ENCODE measurements around the gene C14orf180.
"Not testable (repeated sequence)": the region's sequence is repeated elsewhere in the genome, so short reads cannot be mapped to it uniquely, and the experiment has no call there.

Gene C14orf180

GRCh38 chr14:104562606-104563005, 17.0 kb upstream of the C14orf180 start:
- no peak for DNase-seq

DNA sequence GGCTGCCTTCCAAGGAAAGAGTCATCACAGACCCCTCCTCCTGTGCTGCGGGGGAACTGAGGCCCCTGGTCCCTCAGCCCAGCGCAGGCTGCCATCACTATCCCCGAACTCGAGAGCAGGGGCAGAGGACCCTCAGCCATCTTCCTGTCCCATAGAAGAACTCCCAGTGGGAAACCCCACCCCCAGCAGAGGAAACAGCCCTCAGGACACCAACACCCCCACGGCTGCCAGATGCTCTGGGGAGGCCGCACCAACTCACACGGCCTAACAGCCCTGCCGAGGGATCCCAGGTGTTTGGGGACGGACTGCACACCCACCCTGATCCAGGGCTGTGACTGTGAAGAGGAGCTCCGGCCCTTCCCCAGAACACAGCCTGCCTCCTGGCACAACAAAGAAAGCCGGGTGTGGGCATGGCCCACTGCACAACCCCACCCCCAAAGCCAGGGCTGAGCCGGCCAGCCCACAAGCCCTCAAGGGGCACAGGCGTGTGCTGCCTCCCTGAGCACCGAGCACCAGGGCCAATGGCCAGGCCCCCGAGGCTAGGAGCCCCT, 16.3 kb upstream of the C14orf180 start:
- DNase-seq, result no peak

GRCh38 chr14:104563742-104564615, 15.6 kb upstream of the C14orf180 start:
- peak; percentile 21 for DNase-seq

GRCh38 chr14:104564744-104565679, 14.6 kb upstream of the C14orf180 start:
- DNase-seq, result no peak

DNA sequence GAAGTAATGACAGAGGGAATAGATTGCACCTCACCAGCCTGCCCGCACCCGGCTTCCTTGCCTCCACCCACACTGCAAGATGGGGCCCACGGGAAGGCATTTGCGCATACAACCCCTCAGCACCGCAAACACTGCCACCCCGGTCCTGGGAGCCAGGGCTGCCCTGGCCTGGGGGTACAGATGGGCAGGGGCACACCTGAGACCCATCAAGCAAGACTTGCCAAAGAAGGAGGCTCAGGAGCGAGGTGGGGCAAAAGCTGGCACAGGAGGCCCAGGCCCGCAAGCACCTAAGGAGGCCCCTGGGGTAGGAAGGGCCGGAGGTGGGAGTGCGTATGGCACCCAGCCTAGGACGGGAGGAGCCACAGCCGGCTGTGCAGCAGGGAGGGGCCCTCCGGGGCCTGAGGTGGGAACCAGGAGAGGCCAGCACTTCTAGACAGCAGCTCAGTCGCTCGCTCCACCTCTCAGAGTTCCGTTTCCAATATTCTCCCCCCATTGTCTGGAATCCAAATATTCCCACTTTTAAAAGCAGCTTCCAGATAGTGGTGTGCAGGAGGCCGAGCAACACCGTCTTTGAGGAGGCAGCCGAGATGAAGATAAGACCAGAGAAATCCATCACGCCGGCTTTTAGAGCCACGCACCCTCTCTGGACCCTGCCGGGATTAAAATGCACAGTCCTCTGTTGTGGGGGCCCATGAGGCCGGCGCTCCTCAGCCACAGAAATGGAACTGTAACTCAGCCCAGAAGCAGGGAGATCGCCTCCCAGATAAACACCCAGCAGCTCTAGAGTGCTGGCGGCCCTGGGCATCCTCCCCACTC, 12.2 kb upstream of the C14orf180 start:
- no peak for DNase-seq

DNA sequence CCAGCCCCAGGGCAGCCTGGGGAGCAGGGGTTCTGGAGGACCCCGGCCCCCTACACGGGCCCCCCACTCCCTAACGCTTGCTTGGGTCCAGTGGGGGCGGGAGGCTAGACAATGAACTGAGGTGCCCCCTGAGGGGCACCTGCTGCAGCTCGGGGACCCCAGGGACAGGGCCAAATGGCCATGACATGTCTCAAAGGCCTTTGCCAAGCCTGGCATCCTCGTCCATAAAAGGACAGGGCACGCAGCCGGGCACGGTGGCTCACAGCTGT, 11.7 kb upstream of the C14orf180 start:
- DNase-seq, result no peak

DNA sequence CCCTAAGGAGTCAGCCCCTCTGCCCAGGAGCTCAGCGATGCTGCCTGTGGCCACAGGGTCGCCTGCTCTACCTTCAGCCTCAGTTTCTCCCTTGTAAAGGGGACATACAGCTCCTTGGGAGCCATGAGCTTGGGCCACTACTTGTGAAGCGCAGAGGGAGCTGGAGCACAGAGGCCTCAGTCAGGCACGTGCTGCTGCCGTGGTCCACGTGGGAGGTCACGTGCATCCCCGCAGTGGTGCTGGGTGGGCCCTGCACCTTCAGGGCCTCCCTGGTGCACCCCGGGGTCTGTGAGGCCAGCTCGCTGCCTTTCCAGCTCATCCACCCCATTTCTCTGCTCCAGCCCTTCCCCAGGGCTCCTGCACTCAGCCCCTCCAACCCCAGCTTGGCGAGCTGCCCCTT, 10.9 kb upstream of the C14orf180 start:
- DNase-seq, result no peak

DNA sequence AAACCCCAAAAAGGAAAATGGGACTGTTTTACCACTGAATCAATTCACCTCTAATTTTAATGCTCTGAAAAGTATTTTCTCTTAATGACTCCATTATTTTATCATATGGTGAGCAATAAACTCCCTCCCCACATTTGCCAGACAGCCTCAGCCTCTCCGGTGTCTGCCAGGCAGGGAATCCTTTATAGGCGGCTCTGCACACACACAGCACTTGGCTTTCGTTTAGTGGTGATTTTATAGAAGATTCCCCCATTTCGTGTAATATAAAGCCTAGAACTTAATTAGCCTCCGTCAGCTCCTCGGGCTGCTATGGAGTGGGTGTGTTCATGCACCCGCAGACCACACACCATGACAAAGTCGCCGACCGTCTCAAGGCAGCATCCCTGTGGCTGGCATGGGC, 10.1 kb upstream of the C14orf180 start:
- DNase-seq, result no peak

DNA sequence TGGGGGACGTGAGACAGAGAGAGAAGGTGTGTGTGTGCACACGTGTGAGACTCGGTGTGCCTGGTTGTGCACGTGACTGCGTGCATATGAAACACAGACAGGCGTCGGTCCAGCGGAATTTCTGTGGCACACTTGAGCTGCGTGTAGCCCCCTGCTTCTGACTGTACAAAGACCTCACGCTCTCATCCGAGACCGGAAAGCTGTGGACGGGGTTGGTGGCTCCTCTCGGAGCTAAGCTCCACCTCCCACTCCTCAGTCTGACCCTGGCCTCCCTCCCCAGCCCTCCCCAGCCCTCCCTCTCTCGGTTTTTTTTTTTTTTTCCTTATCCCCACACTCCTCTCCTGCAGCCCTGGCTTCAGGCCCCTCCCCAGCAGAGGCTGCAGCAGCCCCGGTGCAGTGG, 8.3 kb upstream of the C14orf180 start:
- DNase-seq, result no peak

DNA sequence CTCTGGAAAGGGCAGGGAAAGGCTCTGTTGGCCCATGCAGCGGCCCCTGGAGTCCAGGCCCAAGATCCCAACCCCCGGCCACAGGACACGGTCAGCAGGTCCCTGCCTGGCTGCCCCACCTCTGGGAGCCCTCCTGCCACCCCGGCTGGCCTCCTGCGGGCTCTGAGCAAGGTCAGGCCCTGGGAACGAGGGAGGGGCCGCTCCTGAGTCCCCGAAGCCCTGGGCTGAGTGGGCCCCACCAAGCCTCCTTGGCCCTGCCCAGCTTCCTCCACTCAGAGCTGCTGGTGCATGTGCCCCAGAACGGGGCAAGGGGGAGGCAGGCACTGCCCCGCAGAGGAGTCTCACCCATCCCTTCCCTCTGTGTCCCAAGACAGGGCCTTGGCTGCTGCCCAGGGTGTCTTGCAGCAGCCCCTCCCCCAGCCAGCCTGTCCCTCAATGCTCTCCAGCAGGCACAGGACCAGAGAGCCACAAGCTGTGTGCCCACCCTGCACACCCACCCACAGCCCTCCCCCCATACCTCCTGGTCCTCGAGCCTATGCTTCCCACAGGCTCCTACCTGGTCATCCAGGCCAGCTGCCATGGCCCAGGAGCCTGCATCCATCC, 7.4 kb upstream of the C14orf180 start:
- no peak for DNase-seq

DNA sequence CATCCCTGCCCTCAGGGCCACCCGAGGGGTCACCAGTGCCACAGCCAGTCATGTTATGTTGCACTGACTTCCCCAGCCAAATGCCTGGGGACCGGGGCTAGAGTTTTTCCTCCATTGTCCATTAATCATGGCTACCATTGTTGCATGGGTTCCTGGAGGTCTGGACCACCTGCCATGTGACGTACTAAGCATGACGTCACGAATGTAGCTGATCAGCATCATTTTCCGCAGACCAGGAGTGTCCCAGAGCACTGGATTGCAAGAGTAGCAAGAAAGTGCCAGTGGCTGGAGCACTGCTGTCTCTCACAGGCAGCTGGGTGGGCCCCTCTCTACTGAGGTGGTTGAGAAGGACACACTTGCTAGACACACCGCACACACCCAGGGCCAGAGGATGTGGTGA, 6.9 kb upstream of the C14orf180 start:
- DNase-seq, result no peak

- no peak for DNase-seq
Measured at GRCh38 chr14:104573930-104574329, 5.6 kb upstream of the C14orf180 start.

DNA sequence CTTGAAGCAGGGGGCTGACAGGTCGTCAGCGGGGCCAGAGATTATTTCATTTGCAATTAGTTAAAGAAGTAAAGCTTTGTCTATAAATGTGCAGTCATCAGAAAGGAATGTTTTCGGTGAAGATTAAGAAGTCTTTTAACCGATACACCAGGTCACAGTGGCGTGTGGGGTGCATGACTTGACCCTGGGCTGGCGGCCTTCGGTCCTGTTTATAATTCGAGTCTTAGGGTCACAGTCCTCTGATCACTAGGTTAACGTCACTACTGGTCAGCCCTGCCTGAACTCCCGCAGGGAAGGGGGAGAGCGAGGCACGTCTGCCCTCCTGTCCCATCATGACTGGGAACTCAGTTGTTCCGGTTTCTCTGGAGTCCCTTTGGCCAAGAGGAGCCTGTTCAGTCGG, 5.0 kb upstream of the C14orf180 start:
- DNase-seq, result no peak

DNA sequence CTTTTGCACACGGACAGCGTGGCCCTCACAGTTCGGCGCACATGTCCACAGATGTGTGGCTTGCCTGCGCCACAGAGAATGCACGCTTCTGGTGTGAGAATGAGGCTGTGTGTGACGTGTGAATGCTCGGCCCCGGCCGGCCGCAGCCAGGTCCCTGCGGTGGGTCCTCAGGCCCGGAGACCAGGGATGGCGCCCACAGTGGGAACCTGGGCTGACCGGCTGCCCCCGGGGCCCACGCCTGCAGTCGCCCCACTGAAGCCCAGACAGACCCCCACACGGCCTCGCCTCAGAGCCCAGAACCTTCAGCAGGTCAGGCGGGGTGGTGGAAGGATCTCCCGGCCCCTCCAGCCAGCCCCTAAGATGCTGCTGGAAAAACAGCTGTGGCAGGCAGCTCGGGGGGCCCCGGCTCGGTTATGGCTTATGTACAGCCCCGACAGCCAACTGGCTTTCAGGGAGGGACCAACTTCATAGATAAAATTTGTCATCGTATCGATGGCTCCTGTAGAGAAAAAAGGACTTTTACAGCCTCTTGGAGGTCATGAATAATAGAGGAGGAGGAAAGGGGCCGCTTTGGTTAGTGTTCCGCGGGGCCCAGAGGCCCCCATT, 4.5 kb upstream of the C14orf180 start:
- DNase-seq, result no peak

GRCh38 chr14:104576232-104576969, 3.2 kb upstream of the C14orf180 start:
- no peak for DNase-seq

DNA sequence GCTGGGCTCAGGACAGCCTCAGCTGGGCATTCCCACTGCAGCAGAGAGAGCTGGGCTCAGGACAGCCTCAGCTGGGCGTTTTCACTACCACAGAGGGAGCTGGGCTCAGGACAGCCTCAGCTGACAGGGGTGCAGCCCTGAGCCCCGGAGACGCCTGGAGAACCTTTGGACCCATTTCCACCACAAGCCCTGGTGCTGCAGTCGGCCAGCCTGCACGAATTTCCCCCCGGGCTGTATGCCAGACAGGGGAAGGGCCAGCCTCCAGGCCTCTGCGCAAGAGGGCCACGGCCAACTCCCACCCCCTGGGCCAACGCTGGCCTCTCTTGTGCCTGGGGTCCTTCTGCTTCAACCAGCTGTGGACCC, 2.6 kb upstream of the C14orf180 start:
- no peak for DNase-seq

DNA sequence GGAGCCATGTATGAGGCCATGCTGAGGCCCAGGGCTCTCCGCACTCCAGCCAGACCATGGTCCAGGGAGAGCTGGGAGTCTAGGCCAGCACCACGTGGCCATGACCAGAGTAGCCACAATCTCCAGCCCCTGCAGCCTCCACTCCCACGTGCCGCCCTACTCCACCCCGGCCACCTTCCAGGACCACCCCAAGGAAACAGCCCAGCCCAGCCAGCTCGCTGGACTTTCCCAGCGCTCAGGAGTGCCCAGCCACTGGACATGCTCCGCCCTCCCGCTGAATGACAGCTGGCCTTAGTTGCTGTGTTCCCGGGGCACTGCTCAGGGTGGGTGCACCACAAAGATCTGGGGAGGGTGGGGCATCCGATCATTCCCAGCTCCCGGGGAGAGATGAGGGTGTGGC, 2.1 kb upstream of the C14orf180 start:
- no peak for DNase-seq

GRCh38 chr14:104577847-104578301, 1.7 kb upstream of the C14orf180 start:
- DNase-seq, result no peak

- no peak for DNase-seq
Measured at GRCh38 chr14:104578321-104578720, 1.2 kb upstream of the C14orf180 start.

DNA sequence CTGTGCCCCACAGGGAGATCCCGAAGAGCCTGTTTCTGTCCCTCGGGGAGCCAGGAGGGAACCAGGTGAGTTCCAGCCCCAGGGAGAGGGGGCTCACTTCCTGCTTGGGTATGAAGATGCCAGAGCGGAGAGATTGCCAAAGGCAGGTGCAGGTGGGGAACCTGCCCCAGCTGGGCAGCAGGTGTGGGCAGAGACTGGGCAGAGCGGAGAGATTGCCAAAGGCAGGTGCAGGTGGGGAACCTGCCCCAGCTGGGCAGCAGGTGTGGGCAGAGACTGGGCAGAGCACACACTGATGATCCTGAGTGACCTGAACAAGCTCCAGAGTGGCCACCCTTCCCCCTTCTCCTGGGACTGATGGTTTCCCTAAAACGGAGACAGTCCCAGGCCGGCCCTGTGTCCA, 375 bp downstream of the C14orf180 start:
- DNase-seq, result not testable (repeated sequence)

GRCh38 chr14:104580961-104581360, 1.4 kb downstream of the C14orf180 start:
- no peak for DNase-seq
